ENCODE results near the gene SLC16A3. TPM values are rescaled to one million over a fixed set of nuclear protein-coding genes. Genes with fewer than 3 reads are reported as not detected.

Gene SLC16A3
- total and polyA plus RNA-seq, 4 donors = 1.1 to 10.5 (median 8.8) TPM

DNA sequence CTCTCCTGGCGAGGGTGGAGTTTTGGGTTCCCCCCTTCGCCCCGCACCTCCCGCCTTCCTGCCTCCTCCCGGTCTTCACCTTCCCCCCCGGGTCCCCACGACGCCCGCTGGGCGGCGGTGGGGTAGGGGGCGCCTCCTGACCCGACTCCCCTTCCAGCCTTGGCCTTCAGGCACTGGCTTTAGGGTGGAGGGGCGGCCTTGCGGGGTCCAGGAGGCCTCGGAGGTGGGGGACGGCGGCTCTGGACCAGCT lies 2.4 kb downstream of the SLC16A3 start (continued):
- no peak for TF ChIP-seq RXRA (IDR thresholded peaks at IDR 0.05)

DNA sequence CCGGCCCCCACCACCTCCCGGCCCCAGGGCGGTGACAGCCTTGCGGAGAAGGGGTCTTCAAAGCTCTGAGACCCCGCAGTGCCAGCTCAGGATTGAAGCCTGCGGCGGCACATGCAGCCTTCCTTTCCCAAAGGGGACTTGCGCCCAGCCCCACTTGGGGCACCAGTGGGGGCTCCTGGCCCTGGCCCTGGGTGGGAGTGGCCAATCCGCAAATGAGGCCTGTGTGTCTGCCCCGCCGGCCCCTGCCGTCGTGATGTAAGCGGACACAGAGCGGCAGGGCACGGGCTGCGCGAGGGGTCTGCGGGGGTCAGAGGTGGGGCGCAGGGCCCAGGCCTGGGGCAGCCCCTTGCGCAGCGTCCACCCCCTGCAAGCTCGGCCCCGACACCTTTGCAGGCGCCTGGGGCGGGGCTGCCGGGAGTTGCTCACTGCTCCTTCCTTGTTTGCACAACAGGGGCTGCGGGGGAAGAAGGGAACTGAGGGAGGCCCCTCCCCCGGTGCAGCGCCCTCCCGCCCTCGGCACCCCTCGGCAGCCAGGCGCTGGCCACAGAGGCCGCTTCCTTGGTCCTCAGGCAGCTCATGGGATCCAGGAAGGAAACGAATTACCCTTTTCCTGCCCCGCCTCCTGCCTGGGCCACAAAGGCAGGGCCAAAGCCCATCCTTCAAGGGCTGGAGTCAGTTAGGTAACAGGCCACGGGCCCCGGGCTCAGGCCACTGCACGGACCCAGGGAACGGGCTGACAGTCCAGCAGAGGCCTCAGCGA lies 2.9 kb downstream of the SLC16A3 start:
- Histone ChIP-seq H3K4me3 (ENCODE audit: low read depth in 1 of 3, low read length in 3 of 3) (peak overlapping the region in 2 of 3 donors; percentile 15 to 57), H3K9me3 (ENCODE audit: control insufficient read depth in 4 of 4, low read length in 3 of 4) (no peaks in the 10 kb centered on the region), H3K36me3 (ENCODE audit: control insufficient read depth in 4 of 4, insufficient read depth in 3 of 4, low read depth in 1 of 4, low read length in 3 of 4) (no peaks in the 10 kb centered on the region), H3K27ac (ENCODE audit: low read depth in 1 of 2, low read length in 2 of 2) (peak overlapping the region; percentile 72 to 78), H3K9ac (ENCODE audit: low read depth in 1 of 2, low read length in 2 of 2) (peak overlapping the region in 1 of 2 donors; percentile 21), H3K27me3 (ENCODE audit: control insufficient read depth in 4 of 4, insufficient read depth in 4 of 4, low read length in 3 of 4) (no peaks in the 10 kb centered on the region), H3K4me1 (ENCODE audit: control insufficient read depth in 4 of 4, insufficient read depth in 4 of 4, low read length in 3 of 4) (peaks cover 8 to 37% (median 19%) of the 10 kb centered on the region in 4 donors)
- TF ChIP-seq NR2F2 (IDR thresholded peaks at IDR 0.05) (peak; percentile 18), EGR1 (IDR thresholded peaks at IDR 0.05; ENCODE audit: low read depth in 2 of 2) (peak in 1 of 2 donors; percentile 42), GABPA (IDR thresholded peaks at IDR 0.05 in 1 of 2, conservative IDR thresholded peaks at IDR 0.05 in 1 of 2) (peak in 1 of 2 donors; percentile 36), SP1 (IDR thresholded peaks at IDR 0.05) (peak; percentile 27)
- TF ChIP-seq, protein P1, sequence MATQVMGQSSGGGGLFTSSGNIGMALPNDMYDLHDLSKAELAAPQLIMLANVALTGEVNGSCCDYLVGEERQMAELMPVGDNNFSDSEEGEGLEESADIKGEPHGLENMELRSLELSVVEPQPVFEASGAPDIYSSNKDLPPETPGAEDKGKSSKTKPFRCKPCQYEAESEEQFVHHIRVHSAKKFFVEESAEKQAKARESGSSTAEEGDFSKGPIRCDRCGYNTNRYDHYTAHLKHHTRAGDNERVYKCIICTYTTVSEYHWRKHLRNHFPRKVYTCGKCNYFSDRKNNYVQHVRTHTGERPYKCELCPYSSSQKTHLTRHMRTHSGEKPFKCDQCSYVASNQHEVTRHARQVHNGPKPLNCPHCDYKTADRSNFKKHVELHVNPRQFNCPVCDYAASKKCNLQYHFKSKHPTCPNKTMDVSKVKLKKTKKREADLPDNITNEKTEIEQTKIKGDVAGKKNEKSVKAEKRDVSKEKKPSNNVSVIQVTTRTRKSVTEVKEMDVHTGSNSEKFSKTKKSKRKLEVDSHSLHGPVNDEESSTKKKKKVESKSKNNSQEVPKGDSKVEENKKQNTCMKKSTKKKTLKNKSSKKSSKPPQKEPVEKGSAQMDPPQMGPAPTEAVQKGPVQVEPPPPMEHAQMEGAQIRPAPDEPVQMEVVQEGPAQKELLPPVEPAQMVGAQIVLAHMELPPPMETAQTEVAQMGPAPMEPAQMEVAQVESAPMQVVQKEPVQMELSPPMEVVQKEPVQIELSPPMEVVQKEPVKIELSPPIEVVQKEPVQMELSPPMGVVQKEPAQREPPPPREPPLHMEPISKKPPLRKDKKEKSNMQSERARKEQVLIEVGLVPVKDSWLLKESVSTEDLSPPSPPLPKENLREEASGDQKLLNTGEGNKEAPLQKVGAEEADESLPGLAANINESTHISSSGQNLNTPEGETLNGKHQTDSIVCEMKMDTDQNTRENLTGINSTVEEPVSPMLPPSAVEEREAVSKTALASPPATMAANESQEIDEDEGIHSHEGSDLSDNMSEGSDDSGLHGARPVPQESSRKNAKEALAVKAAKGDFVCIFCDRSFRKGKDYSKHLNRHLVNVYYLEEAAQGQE (IDR thresholded peaks at IDR 0.05) = no peak
- DNase-seq (ENCODE audit: low spot score) = peak; percentile 72
- 13% methylated on average over 42 of the region's 42 CpGs for WGBS

DNA sequence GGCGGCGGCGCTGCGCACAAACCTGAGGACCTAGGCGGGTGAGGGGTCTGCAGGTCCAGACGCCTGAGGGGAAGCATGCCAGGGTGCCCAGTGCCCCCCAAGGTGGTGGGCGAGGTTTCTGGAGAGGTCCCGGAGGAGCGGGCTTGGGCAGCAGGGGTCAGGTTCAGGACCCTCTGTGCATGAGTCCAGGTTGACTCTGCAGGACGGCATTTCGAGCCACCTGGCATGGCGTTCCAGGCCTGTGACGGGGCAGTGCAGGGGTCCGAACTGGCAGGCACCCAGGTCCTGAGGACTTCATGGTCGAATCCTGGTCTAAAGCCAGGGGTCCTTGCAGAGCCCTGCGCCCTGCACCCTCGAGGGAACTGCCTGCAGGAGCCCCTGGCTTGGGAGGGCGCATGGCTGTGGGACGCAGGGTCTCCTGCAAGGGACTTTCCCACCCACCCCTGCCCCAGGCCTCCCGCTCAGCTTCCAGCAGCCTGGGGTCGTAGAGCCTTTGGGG lies 3.5 kb downstream of the SLC16A3 start:
- no peak for TF ChIP-seq TAF1 (conservative IDR thresholded peaks at IDR 0.05)
- TF ChIP-seq, protein P2, sequence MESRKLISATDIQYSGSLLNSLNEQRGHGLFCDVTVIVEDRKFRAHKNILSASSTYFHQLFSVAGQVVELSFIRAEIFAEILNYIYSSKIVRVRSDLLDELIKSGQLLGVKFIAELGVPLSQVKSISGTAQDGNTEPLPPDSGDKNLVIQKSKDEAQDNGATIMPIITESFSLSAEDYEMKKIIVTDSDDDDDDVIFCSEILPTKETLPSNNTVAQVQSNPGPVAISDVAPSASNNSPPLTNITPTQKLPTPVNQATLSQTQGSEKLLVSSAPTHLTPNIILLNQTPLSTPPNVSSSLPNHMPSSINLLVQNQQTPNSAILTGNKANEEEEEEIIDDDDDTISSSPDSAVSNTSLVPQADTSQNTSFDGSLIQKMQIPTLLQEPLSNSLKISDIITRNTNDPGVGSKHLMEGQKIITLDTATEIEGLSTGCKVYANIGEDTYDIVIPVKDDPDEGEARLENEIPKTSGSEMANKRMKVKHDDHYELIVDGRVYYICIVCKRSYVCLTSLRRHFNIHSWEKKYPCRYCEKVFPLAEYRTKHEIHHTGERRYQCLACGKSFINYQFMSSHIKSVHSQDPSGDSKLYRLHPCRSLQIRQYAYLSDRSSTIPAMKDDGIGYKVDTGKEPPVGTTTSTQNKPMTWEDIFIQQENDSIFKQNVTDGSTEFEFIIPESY (IDR thresholded peaks at IDR 0.05) = no peak
- no peak for TF ChIP-seq HNF4A (conservative IDR thresholded peaks at IDR 0.05)
- WGBS = 84% methylated on average over 21 of the region's 21 CpGs
- Histone ChIP-seq H3K9ac (ENCODE audit: low read depth in 1 of 2, low read length in 2 of 2) (no peak overlapping the region), H3K4me1 (ENCODE audit: control insufficient read depth in 4 of 4, insufficient read depth in 4 of 4, low read length in 3 of 4) (peaks cover 8 to 38% (median 19%) of the 10 kb centered on the region in 4 donors), H3K9me3 (ENCODE audit: control insufficient read depth in 4 of 4, low read length in 3 of 4) (no peaks in the 10 kb centered on the region), H3K4me3 (ENCODE audit: low read depth in 1 of 3, low read length in 3 of 3) (no peak overlapping the region), H3K27ac (ENCODE audit: low read depth in 1 of 2, low read length in 2 of 2) (peak overlapping the region; percentile 72 to 78), H3K36me3 (ENCODE audit: control insufficient read depth in 4 of 4, insufficient read depth in 3 of 4, low read depth in 1 of 4, low read length in 3 of 4) (no peaks in the 10 kb centered on the region), H3K27me3 (ENCODE audit: control insufficient read depth in 4 of 4, insufficient read depth in 4 of 4, low read length in 3 of 4) (no peaks in the 10 kb centered on the region)
- no peak for DNase-seq (ENCODE audit: low spot score)
